ENCODE measurements around the gene ARF6.
"Not testable (repeated sequence)": the region's sequence is repeated elsewhere in the genome, so short reads cannot be mapped to it uniquely, and the experiment has no call there.

Gene ARF6

DNA sequence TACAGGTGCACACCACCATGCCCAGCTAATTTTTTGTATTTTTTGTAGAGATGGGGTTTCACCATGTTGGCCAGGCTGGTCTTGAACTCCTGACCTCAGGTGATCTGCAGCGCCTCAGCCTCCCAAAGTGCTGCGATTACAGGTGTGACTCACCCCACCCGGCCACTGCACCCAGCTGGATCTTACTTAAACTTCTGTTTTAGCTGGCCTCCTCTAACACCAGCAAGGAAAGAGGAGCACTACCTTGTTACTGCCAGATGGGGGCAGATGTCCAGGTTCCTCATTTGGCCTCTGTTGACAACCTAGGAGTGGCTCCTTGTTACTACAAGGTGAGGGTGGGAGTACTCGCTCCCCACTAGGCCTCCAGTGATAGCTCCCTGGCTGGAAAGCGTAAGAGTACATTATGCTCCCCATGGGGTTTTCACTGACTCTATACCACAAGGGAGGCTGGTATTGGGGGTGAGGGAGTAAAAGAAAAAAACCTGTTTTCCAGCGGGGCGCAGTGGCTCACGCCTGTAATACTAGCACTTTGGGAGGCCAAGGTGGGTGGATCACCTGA is 13.2 kb upstream of the ARF6 start:
- DNase-seq, result no peak

DNA sequence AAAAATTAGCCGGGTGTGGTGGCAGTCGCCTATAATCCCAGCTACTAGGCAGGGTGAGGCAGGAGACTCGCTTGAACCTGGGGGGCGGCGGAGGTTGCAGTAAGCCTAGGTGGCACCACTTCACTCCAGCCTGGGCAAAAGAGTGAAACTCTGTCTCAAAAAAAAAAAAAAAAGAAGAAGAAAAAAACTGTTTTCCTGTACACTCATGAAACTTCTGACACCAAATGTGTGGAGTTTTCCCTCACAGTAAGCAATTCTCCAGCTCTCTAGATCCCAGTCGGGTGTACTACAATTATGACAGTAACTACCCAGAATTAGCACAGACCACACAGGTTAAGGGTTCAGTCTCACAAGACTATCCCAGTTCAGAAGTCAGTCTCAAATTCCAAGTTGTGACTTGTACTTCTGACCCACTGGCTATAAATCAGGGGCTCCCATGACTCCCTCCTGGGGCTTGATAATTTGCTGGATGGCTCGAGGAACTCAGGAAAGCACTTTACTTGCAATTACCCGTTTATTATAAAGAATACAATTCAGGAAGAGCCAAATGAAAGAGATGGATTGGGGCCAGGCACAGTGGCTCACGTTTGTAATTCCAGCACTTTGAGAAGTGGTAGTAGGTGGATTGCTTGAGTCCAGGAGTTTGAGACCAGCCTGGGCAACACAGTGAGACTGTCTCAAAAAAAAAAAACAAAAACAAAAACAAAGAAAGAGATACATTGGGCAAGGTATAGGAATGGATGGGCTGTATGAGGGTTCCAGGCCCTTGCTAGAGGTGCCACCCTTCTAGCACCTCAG is 12.4 kb upstream of the ARF6 start:
- no peak for DNase-seq

DNA sequence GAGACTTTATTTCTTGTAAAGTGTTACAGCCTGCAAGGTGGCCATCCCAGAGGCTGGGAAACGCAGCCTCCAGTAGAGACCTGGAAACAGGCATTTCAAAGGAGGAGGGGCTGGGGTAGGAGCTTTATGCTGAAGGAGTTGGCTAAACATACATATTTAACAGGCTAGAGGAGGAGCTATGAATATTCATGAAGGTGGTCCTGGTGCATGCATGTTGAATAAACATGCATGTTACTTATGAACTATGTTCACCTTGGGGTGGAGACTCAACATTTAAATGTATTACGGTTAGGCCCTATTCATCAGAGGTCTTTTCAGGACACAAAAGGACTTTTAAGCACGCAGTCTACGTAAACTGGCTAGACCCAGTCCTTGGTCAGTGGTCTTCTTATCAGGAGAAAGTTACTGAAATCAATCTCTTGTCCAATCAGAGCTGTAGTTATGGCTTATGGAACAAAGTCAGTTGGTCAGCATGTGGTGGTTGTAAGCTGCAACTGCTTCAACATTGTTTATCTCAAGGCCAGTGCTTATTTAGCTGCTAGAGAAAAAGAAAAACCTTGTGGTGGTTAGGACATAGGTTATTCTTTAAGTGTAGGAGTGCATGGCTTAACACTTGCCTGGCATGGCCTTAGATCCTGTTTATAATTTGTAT is 11.4 kb upstream of the ARF6 start:
- no peak for DNase-seq

DNA sequence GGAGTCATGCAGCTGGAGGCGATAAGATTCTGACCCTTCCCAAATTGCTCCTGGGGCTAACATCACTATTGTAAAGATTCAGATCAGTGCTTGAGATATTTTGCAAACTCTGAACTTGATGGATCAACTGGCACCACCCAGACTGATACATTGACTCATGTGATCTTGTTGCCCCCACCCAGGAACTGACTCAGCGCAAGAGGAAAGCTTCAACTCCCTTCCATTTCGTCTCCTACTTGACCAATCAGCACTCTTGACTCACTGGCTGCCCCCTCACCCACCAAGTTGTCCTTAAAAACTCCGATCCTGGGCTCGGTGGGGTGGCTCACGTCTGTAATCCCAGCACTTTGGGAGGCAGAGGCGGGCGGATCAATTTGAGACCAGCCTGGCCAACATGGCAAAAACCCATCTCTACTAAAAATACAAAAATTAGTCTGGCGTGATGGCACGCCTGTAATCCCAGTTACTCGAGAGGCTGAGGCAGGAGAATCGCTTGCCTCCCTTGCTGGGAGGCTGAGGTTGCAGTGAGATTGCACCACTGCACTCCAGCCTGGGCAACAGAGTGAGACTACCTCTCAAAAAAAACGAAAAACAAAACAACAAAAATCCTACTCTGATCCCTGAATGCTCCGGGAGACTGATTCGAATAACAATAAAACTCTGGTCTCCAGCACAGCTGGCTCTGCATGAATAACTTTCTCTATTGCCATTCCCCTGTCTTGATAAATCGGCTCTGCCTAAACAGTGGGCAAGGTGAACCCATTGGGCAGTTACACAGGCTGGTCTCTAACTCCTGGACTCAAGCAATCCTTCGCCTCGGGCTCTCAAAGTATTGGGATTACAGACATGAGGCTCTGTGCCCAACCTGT is 9.8 kb upstream of the ARF6 start:
- DNase-seq, result no peak

DNA sequence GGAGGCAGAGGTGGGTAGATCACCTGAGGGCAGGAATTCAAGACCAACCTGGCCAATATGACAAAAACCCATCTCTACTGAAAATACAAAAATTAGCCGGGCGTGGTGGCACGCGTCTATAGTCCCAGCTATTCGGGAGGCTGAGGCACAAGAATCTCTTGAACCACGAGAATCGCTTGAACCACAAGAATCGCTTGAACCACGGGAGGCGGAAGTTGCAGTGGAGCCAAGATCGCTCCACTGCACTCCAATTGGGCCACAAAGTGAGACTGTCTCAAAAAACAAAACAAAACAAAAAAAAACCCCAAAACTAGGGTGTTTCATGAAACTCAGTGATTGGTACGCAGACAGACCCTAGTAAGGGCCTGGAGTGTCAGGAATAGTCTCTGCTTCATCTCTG is 6.4 kb upstream of the ARF6 start:
- DNase-seq, result no peak

DNA sequence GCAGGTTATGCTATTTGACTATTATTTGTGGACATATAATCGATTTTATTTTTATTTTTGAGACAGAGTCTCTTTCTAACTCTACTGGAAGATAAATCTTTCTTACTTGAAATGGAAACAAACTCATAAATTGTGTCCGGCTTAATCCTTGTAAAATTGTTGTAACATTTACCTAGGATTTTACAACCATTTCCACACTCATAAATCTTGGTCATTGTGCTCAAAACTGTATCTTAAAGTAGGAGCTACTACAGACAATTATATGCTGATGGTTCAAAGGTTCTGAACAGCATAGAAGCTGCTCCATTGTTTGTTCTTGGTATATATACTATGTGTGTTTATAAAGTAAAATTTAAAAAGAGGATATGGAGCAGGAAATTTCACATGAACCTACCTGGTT is 4.6 kb upstream of the ARF6 start:
- DNase-seq, result no peak

DNA sequence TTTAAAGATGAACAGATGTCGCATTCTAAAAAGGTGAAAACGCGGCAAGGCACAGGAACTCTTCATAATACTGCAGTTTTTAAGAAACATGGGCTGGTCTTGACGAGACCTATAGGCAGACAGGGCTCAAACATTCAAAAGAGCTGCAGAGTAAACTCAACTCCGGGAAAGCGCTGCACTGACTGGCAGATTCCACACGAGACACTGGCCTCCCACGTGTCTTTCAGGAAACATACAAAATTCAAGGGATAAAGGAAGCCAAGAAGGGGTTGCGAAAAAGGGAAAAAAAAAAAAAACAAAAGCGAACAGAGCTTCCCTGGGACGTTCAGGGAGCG is 614 bp upstream of the ARF6 start:
- DNase-seq, result peak; percentile 44

DNA sequence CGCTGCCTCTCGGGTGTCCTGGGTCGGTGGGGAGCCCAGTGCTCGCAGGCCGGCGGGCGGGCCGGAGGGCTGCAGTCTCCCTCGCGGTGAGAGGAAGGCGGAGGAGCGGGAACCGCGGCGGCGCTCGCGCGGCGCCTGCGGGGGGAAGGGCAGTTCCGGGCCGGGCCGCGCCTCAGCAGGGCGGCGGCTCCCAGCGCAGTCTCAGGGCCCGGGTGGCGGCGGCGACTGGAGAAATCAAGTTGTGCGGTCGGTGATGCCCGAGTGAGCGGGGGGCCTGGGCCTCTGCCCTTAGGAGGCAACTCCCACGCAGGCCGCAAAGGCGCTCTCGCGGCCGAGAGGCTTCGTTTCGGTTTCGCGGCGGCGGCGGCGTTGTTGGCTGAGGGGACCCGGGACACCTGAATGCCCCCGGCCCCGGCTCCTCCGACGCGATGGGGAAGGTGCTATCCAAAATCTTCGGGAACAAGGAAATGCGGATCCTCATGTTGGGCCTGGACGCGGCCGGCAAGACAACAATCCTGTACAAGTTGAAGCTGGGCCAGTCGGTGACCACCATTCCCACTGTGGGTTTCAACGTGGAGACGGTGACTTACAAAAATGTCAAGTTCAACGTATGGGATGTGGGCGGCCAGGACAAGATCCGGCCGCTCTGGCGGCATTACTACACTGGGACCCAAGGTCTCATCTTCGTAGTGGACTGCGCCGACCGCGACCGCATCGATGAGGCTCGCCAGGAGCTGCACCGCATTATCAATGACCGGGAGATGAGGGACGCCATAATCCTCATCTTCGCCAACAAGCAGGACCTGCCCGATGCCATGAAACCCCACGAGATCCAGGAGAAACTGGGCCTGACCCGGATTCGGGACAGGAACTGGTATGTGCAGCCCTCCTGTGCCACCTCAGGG is 679 bp downstream of the ARF6 start:
- no peak for DNase-seq

DNA sequence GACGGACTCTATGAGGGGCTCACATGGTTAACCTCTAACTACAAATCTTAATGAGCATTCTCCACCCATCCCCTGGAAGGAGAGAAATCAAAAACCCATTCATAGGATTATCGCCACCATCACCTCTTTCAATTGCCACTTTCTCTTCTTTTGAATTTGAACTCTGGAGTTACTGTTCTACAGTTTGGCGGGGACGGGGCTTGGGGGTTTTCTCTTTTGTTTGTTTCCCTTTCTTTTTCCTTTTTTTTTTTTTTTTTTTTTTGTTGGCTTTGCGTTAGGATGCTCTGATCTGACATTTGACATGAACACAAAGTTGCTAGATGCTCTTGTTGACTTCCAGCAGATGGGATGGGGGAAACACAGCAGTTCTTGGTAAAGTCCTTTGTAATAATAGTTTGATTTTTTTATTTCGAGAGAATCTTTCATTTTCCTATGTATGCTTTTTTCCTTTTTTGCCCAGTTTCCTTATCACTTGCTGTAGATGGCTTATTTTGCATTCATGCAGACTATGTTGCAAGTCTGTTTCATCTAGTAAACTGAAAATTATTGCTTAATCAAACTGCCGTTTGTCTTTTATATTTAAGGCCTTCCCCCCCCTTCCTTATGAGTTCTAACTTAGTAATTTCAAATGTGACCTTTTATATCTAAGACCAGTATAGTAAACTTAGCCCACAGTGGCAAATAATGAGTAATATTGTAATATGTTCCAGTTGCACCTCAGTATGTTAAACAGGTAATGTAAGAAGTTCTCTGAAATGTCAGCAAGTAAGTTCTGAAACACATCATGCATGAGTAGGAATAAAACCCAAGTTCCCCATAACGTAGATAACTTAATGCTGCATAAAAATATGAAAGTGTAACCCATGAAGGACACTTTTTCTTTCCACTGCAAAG is 1.6 kb downstream of the ARF6 start:
- not testable (repeated sequence) for DNase-seq

DNA sequence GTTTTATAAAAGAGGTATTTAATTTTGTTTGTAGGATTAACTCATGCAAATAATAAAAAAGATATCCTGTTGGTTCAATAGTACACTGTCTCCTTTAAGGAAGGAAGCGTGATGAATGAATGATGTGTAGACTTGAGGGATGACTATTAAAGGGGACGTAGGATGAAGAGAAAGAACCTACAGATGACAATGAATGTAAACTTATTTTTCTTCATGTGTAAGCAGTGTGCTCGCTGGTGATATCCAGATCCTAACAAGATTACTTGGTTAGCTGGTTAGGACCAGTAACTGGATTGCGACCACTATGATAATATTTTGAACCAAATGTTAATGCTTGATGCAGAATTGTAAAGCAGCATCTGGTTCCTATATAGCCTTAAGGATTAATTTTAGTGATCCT is 2.6 kb downstream of the ARF6 start:
- no peak for DNase-seq

DNA sequence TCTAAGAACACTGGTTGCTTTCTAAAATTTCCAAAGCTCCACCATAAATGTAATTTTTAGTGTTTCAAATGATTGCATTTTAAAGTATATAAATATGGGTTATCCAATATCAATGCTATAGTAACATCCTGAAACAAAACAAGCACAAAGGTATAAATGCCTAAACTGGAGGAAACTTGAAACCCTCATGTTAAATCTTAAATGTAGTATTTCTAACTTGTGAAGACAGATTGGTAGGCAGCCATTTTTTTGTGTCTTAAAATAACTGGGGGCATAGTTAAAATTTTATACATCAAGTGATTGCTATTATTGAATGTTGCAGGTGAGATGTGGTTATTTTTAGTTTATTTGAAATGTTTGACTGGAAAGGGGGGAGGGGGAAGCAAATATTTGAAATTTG is 3.4 kb downstream of the ARF6 start:
- DNase-seq, result not testable (repeated sequence)

DNA sequence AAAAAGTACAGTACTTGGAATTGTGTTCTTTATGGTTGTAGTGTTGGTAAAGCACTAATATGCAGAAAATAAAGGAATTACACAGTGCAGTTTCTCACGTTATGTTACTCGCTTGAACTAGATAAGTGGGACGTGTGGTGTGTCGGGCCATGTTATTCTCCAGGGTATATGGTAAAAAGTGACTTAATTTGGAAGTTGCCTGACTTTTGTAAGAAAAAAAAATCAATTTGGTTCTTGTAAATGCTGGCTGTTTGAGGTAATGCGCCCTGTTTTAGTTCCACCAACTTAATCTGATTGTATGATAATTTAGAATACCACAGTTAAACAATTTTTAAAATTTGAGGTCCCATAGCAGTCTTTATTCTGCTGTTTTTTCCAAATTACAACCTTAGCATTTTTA is 4.1 kb downstream of the ARF6 start:
- DNase-seq, result no peak

DNA sequence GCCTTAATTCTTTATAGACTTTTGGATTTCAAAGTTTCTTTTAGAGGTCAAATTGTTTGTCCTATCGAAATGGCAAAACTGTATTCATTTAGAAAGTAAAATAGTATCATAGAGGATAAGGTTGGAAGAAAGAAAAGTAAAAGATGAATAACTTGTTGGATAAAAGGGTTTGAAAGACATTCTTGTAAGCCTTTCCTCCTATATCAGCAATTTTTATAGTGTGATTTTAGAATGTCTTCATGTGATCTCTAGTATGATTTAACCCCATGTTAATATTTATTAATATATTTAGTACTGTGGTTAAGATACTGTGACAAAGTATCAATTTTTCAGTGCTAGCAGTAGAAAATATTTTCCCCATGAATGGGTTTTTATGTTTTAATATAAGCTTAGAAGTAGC is 4.5 kb downstream of the ARF6 start:
- no peak for DNase-seq

DNA sequence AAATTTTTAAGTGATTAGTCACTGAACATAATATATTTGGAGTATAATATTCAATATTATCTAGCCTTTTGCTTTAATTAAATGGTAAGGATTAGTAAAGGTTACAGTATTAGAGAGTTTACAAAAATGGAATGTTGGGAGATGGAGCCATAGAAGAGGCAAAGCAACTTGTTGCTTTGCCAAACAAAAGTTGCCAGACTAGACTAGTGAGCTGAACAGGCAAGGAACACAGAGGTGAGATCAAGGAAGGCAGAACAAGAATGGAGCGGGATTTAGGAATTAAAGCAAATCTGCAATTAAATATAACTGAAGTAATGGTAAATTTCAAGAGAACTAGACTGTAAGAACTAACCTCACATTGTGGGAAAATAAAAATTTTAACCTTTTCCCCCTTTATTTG is 5.1 kb downstream of the ARF6 start:
- DNase-seq, result no peak

DNA sequence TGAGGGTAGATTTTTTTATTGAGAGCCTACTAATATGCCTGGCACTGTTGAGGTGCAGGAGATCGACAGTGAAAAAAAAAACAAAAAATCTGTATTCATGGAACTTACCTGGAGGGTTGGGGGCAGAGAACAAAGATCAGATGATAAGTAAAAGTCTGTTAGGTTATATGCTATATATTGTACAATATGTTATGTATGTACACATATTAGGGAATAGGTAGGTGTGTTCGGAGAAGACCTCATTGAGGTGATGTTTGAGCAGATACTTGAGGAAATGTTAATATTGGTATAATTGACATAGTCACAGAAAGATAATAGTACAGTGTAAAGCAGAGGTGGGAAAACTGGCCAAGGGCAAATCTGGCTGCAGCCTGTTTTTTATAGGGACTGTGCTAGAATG is 5.6 kb downstream of the ARF6 start:
- DNase-seq, result no peak

DNA sequence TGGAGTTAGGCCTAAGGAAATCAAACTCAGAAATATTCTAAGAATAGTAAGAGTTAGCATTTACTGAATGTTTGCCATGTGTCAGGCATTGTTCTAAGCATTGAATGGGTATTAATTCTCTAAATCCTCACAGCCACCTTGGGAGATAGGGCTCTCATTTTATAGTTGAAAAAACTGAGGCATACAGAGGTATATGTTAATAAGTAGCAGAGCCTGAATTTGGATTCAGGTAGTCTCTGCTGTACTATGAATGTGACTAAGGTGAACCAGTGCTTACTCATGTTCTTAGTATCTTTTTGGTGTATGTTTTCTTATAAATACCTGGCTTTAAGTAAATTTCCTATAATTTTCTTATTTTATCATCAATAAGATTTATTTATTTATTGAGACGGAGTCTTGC is 8.1 kb downstream of the ARF6 start:
- no peak for DNase-seq

DNA sequence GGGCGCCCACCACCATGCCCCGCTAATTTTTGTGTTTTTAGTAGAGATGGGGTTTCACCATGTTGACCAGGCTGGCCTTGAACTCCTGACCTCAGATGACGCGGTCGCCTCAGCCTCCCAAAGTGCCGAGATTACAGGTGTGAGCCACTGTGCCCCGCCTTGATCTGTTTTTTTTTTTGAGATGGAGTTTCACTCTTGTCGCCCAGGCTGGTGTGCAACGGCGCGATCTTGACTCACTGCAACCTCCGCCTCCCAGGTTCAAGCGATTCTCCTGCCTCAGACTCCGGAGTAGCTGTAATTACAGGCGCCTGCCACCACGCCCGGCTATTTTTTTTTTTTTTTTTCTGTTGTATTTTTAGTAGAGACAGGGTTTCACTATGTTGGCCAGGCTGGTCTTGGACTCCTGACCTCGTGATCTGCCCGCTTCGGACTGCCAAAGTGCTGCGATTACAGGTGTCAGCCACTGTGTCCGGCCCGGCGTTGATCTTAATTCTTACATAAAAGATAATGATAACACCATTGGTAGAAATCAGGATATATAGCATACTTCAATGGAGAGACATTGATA is 9.9 kb downstream of the ARF6 start:
- not testable (repeated sequence) for DNase-seq

DNA sequence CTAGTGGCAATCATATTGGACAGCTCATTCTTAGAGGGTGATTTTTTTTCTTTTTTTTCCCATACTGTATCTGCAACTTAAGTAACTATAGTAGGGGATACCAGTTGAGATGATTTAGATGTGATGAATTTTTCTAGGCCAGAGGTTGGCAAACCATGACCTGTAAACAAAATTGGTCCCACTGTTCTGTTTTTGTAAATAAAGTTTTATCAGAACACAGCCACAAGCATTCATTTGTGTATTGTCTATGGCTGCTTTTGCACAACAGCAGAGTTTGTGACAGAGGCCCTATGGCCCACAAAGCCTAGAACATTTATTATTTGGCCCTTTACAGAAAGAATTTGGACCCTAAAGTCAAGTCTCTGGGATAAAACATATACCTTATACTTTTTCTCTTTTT is 11.4 kb downstream of the ARF6 start:
- DNase-seq, result no peak

DNA sequence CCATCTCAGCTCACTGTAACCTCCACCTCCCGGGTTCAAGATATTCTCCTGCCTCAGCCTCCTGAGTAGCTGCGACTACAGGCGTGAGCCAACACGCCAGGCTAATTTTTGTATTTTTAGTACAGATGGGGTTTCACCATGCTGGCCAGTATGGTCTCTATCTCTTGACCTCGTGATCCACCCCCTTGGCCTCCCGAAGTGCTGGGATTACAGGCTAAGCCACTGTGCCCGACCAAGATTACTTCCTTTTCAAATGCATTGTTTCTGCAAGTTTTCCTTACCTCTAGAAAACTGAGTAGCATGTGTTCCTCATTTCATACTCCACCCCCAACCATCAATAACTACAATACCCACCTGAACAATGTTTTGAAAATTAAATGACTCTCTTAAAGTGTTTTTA is 13.1 kb downstream of the ARF6 start:
- DNase-seq, result no peak

DNA sequence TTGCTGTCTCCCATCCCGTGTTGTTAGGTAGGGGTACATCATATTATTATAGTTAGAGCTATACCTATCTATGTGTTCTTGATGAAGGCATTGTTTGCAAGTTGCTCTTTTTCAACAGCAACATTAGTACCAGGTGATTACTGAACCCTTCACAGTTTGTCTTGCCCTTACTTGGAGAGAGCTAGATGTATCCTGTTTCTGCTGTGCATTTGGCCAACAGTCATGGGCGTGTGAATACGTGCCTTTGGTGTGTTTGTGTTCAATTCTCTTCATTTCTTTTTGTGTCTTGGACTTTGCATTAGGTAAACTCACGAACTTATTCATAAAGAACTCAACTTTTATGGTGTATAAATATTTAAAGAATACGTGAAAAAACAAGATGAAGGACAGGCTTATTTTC is 14.3 kb downstream of the ARF6 start:
- no peak for DNase-seq

DNA sequence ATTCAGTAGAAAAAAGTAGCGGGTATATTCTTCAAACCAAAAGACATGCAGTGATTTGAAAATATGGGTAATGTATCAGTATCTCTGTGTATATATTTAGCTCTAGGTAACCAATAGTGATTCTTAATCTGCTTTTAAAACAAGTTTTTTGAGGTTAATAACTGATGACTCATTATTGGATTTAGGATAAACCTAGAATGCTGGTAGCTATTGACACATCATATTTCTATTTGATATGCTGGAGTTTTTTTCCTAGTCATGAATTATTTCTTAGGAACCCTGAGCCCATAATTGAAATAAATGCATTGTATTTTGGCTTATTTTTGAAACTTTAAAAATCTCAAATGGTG is 15.5 kb downstream of the ARF6 start:
- no peak for DNase-seq

Data from T1000 (cell line).